Measurements from ENCODE around the gene HOPX. TPM values are rescaled to one million over a fixed set of nuclear protein-coding genes. Genes with fewer than 3 reads are reported as not detected.

The HOPX gene
- total RNA-seq (2014; rRNA removed; shearing (Covaris generic)): not detected in 2 replicates
- not detected in 2 replicates for polyA plus RNA-seq (2016; fragmentation: Nextera tagmentation; extraction: Ambion mirVana)
- long read RNA-seq: 0 reads

- ATAC-seq (peak; percentile 45), DNase-seq (ENCODE audit: low spot score) (no peak)
- Histone ChIP-seq H3K79me2 (replicated peaks; ENCODE audit: insufficient read depth) (no peaks in the 10 kb centered on the region), H3K4me3 (no peak within 1 kb of the TSS), H2AFZ (peak within 1 kb of the TSS; percentile 67), H3K27me3 (ENCODE audit: insufficient read depth) (no peaks in the 10 kb centered on the region), H3F3A (replicated peaks; ENCODE audit: low read depth) (no peaks in the 10 kb centered on the region), H3K4me2 (no peak within 1 kb of the TSS), H4K20me1 (replicated peaks; ENCODE audit: insufficient read depth) (no peaks in the 10 kb centered on the region), H3K27ac (ENCODE audit: low read depth) (no peak within 1 kb of the TSS), H3K4me1 (ENCODE audit: insufficient read depth) (no peaks in the 10 kb centered on the region), H3K36me3 (ENCODE audit: insufficient read depth) (no peaks in the 10 kb centered on the region), H3K9me2 (ENCODE audit: insufficient read depth) (no peaks in the 10 kb centered on the region)
- H3K27ac Mint-ChIP-seq: no peak within 1 kb of the TSS
- TF ChIP-seq POLR2AphosphoS5 (IDR thresholded peaks at IDR 0.05; ENCODE audit: low read depth): no peak
- TF ChIP-seq REST (IDR thresholded peaks at IDR 0.05; ENCODE audit: unreplicated experiment): no peak
- no peak for TF ChIP-seq EZH2phosphoT487 (IDR thresholded peaks at IDR 0.05; ENCODE audit: unreplicated experiment)
- TF ChIP-seq EZH2 (IDR thresholded peaks at IDR 0.05; ENCODE audit: low read depth, unreplicated experiment): no peak
- peaks cover 13% of the 10 kb centered on the region; the same call in 2 of the 3 replicates for H3K4me1 Mint-ChIP-seq
- no peak within 1 kb of the TSS for H3K4me3 Mint-ChIP-seq
- H3K36me3 Mint-ChIP-seq (ENCODE audit: low read depth): no peaks in the 10 kb centered on the region
- no peaks in the 10 kb centered on the region for H3K27me3 Mint-ChIP-seq (ENCODE audit: insufficient read depth, low read depth, poor library complexity)
- H3K9me3 Mint-ChIP-seq: no peaks in the 10 kb centered on the region
Measured at GRCh38 chr4:56681158-56681852, at the start of gene HOPX. Gene HOPX, minus strand, starts transcription at chr4:56681296. Its CDS starts 23,480 bp downstream, at chr4:56657816.

- Histone ChIP-seq H3K9me2 (ENCODE audit: insufficient read depth) (no peaks in the 10 kb centered on the region), H3K36me3 (ENCODE audit: insufficient read depth) (no peaks in the 10 kb centered on the region), H3K4me2 (no peak overlapping the region), H2AFZ (no peak overlapping the region), H3K4me1 (ENCODE audit: insufficient read depth) (no peaks in the 10 kb centered on the region), H3K27me3 (ENCODE audit: insufficient read depth) (no peaks in the 10 kb centered on the region), H3K79me2 (replicated peaks; ENCODE audit: insufficient read depth) (no peaks in the 10 kb centered on the region), H4K20me1 (replicated peaks; ENCODE audit: insufficient read depth) (no peaks in the 10 kb centered on the region), H3K27ac (ENCODE audit: low read depth) (no peak overlapping the region), H3F3A (replicated peaks; ENCODE audit: low read depth) (no peaks in the 10 kb centered on the region), H3K4me3 (no peak overlapping the region)
- ATAC-seq (no peak), DNase-seq (ENCODE audit: low spot score) (no peak)
- TF ChIP-seq STAT1 (IDR thresholded peaks at IDR 0.05; ENCODE audit: unreplicated experiment) (no peak), ZNF462 (CRISPR knock-in tag; IDR thresholded peaks at IDR 0.05) (no peak)
- Mint-ChIP-seq H3K4me3 (no peak overlapping the region), H3K36me3 (ENCODE audit: low read depth) (no peaks in the 10 kb centered on the region), H3K27ac (no peak overlapping the region), H3K4me1 (peaks cover 5% of the 10 kb centered on the region; the same call in 2 of the 3 replicates), H3K27me3 (ENCODE audit: insufficient read depth, low read depth, poor library complexity) (peaks cover 1% of the 10 kb centered on the region), H3K9me3 (no peaks in the 10 kb centered on the region)
Measured at GRCh38 chr4:56730097-56730496, 49.0 kb upstream of the HOPX start.
